NCI-H146 treated with DMSO at 0.1 percent for 48 hours (cell line): ENCODE data around the gene SLC38A8.

Experiments used
- DNase-seq: peaks from one replicate; lab custom pipeline; 2025; ENCODE audit not compliant: unreplicated experiment; lab: John Stamatoyannopoulos, UW

The SLC38A8 gene

DNA sequence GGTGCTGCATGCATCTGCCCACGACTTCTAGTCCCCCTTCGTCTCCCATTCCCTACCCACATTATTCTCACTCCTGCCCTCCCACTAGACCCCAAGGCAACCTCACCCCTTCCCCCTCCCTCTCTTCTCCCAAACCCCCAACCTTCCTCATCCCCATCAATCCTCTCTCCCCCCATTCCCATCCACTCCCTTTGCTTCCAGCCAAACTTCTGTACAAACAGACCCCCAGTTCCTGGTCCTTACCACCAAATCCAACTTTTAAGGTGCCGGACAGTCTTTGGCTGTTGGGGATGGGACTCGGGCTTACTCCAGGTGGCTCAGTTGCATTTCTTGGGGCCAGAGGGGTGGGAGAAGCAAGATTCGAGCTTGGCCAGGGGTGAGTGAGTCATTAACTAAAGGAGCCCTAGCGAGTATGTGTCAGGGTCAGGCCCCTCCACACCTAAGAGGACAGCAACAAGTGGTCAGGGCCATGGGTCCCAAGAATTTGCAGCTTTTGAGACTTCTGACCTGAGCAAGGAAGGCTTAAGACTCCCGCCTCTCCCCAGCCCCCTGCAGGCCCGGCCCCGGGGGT lies at the start of gene SLC38A8:
Gene SLC38A8, minus strand, starts transcription at position 488 of the 571 bp plus-strand sequence. CDS start 638 bp downstream, outside the sequence.
- DNase-seq: no peak

DNA sequence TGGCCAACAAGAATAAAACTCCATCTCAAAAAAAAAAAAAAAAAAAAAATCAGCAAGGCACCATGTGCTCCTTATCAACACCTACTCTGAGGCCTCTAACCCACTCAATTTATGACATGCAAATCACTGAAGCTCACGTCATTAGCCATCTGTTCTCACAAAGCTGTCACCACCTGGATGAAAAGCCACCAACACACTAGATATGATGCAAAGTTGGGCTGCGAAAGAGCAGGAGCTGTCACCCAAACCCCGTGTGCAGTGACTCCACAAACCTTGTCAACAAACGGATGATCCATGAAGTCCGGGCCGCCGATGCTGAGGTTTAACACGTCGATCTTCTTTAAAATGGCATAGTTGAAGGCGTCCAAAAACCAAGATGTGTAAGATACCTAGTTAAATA lies 48.9 kb upstream of the SLC38A8 start:
- DNase-seq: no peak

DNA sequence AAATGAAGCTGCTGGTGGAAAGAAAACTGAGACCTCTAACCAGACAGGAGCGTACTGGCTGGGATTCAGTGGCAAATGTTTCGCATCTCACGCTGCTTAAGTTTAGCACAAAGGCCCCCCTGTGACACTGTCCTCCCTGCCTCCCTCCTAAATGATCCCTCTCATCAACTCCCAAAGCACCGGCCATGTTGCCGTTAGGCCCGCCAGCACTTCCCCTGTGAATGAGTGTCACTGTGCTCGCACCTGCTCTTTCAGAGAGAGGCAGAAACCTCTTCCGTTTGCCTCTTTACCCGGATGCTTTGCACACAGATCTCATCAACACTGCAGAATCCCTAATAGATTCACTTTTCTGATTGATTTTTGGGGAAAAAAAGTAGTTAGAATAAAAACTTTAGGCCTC lies 47.6 kb upstream of the SLC38A8 start:
- DNase-seq: no peak

DNA sequence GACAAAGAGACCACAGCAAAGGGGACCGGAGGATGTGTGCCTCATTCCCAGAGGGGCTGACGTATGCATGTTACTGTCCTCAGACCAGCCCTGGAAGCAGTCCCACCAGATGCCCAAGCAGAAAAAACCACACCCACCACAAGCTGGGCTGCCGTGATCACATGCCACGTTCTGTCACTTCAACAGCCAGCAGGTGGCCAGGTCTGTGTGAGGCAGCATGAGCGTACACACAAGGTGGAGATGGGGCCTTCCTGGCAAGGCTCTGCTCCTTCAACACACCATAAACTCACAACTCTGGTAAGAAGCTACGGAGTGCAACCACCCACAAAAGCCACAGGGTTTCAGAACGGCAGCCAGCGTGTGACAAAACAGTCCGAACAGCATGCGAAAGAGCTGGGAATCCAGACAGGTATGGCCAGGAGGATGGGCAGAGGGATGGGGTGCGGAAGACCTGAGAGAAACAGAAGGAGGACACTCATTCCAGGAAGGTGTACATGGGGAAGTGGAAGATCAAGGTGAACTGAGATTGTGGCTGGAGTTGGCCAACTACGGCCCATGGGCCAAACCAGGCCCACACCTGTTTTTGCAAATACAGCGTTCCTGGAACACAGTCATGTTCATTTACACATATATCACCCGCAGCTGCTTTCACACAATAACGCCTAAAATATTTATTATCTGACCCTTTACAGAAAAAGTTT lies 46.2 kb upstream of the SLC38A8 start:
- no peak for DNase-seq

DNA sequence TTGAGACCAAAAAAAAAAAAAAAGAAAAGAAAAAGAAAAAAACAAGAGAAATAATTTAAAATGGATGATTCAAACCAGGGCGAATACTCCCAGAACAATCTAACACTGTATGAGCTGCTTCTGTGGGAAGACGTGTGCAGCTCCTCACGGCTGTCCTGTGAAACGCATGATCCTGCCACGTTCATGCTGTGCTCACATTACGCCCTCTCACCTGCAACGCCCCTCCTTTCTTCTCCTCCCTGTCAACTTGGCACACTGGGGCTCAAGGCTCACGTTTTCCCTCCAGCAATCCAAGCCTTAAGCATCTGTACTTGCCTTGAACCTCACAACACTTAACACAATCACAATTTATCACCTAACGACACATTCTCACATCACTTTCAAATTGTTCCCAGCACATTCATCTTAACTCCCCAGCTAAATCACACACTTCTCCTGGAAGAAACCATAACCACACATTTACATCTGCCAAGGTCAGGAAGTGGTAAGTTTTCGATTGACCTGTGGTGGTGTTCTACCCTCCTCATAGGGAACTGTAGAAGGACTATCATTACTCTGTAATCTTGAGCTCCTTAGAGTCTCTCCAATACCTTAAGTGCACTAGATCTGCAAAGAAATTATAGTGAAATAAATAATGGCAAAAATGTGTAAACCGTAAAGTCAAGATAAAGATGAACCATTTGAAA lies 45.0 kb upstream of the SLC38A8 start:
- DNase-seq: no peak

DNA sequence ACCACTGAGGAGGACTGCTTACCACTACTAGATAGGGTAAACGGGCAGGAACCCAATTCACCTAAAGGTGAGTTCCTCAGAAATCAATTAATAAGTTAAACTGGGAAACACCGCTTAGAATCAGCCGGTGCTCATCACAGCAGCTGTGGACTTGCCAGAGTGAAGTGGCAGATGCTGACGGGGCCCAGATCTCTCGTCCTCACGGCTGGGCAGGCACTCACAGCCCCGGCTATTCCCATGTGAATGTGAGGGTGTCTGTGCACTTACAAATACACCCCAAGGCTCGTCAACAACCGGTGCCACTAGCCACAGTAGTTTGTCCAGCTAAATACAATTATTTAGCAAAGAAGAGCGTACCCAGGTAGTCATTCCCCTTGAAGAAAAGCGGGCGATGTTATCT lies 44.4 kb upstream of the SLC38A8 start:
- no peak for DNase-seq

DNA sequence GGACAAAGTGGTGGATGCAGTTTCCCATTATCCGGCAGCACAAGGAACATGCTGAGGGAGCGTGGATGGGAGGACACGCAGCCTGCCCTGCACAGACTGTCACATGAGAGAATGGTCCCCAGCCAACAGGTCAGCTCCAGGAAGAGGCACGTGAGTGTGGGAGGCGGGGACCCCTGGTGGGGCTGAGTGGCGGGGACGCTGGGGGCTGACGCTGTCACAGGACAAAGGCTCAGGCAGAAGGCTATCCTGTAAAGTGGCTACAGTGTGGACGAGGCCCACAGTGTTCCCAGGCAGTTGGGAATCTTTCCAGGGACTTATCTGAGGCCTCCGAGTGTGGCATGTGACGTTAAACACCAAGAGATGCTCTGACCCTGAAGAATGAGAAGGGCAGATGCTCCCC lies 43.7 kb upstream of the SLC38A8 start:
- no peak for DNase-seq

DNA sequence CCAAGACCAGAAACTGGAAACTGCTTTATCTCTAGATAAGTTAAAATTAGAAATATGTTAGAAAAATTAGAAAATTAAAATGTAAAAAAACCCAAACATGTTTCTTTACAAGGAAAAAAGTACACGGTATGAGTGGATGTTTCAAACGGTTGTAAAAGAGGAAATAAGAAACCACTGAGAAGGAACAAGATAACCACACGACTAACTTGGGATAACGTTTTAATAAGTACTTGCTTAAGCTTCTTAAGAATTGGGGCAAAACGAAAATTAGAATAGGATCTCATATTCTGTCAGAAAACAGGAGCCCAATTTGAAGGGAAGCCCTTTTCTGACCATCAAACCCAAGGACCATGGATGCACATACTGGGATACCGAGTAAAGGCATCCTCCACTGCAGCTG lies 43.2 kb upstream of the SLC38A8 start:
- DNase-seq: no peak

DNA sequence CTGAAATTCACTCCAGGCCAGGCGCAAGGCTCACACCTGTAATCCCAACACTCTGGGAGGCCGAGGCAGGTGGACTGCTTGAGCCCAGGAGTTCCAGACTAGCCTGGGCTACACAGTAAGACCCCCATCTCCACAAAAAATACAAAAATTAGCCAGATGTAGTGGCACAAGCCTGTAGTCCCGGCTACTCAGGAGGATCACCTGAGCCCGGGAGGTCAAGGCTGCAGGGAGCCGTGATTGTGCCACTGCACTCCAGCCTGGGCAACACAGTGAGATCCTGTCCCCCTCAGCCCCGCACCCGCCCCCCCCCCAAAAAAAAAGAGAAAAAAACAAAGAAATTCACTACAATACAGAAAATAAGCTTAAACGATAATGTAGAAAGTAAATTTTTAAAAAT lies 42.7 kb upstream of the SLC38A8 start:
- DNase-seq: no peak

DNA sequence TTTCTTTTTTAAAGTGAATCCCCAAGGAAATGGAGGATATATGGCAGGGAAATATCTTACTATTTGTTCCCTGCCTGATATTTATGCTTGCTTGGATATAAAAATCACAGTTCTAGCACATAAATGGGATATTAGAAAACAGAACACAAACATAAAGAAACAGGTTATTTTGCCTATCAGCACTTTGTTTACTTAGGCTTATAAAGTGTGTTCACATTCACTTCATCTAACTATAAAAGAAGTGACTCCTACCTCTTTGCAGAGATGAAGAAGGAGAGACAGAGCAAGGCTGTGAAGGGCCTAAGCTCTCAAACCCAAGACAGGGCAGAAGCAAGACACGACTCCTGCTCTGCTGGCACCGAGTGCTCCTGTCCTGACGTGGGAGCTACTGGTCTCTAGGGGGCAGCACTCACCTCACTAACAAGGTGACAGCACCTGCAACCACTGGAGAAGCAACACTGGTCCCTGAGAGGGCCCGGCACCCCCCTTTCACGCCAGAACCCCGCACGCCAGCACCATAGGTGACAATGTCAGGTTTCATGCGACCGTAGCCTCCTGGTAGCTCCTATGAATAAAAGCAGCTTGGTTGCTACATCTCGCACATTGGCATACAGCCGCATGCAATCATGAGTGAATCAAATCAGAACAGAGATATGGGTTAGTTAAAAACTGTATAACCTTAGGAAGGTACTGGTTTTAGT lies 42.1 kb upstream of the SLC38A8 start:
- peak; percentile 16 for DNase-seq

DNA sequence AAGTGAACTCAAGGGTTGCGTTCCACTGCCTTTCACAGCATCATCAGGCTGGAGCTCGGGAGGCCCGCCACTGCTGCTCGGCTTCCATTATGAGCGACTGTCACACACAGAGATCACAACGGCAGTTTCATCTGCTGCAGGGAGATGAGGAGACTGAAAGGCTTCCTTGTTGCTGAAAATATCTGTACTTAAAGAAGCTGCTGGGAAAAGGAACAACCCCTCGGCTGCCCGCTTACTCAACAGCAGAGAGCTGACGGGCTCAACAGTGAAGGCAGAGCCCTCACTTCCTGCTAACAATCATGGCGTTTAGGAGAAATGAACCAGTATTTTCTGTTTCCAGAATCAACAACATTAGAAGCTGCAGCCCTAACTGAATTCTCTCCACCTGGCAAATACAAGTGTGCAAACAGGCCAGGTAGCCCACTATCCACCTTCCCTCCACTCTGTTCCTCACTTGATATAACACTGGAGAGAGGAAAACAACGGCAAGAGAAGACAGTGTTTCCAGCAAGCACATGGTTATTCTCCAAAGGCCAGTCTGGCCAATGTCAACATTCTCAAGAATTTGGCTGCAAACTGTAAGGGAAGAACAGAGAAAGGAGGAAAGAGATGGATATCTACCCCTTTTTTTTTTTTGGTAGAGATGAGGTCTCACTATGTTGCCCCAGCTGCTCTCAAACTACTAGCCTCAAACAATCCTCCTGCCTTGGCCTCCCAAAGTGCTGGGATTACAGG lies 40.4 kb upstream of the SLC38A8 start:
- DNase-seq: no peak

DNA sequence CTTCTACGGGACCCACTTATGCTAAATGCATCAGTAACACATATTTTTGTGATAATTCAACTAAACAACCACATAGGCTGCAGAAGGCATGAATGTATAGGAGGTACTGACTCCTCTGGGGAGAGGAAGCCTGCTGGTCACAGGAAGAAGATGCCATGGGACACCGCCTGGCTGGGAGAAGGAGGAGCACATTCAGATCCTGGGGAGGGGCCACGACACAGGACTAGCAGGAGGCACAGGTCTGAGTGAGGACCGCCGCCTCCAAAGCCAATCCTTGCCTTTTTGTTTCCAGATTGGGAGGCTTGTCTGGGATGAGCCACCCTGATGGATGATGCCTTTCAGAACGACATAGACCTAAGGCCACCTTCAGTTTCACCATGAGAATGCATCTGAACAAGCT lies 39.5 kb upstream of the SLC38A8 start:
- no peak for DNase-seq

DNA sequence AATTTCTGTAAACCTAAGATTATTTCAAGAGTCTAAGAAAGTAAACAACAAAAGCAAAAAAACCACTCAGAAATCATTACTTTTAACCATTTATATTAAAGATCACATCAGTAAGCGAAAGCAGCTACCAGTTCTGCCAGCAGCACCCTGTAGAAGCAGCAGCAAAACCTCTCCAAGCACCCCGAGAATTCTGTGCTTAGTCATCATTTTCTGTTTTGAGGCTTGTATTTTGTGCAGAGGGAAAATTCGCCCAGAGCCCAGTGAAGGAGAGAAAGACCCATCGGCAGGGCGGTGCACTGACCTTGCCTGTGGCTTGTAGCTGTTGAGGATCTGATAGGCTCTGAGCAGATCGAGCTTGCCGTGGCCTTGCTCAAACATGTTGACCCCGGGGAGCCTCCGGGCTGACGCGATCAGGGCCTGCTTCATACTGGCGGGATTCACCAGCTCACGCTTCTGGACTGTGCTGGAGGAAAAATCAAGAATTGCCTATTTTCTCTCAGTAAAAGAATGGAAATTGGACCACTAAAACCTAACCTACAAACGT lies 38.9 kb upstream of the SLC38A8 start:
- no peak for DNase-seq

DNA sequence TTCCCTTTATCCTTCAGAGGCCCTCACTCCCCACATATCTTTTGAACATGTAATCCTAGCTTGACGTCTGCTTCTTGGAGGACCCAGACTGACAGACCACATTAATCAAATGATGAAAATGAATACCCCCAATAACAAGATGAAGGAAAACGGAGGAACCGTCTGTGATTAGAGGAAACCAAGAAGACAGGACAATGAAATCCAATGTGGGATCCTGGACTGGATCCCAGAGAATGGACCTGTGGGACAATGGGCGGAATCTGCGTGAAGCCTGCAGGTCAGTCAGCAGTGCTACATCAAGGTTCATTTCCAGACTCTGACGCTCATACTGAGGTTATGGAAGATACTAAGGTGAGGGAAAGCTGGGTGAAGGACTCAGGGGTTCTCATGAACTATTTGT lies 38.2 kb upstream of the SLC38A8 start:
- no peak for DNase-seq

DNA sequence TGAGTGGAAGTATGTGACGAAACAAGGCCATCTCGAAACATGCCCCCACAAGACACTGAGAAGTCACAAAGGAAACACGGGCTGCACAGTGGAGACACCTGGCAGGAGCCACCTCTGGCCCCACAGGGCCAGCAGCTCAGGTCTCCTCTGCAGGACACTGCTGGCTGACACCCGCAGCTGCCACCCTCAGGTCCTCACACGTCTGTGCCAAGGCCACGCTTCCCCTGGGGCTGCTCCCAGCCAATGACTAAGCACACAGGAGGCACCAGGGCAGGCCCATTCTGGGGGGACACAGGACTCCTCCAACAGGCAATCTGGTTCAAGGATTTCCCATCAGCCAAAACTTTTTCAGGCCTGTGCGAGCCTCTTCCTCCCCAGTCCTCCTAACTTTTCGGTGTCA lies 37.8 kb upstream of the SLC38A8 start:
- DNase-seq: no peak

DNA sequence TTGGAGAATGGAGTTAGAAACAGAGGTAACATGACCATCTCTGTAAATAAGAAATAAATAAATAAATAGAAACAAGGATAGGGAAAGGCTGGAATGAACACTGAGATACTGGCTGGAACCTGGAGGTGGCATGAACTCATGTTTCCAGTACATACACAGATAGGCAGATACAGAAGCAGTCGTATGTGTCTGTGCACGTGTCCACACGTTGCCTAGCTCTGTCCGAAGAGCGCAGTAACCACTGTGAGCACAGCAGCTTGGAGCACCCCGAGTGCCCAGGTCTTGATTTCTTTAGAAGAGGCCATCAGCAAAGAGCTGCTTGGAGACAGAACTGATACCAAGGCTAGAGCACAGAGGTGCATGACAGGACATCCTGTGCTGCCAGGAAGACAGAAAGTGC lies 37.1 kb upstream of the SLC38A8 start:
- DNase-seq: no peak

DNA sequence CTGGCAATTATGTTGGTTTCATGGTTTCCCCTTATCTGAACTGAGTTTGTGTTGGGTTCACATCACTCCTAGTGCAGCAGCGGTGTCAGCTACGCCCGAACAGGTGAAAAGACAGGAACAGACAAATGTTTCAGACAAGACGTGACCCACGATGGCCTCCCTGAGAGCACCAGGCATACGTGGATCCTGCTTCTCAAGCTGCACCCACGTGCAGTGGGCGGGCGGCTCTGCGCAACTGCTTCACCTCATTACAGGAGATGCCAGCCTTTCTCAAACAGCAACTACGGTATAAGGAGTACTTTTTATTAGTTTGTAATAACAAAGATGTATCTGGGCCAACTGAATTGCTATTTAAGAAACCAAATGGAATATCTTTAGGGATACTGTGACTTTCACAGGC lies 32.8 kb upstream of the SLC38A8 start:
- DNase-seq: no peak

DNA sequence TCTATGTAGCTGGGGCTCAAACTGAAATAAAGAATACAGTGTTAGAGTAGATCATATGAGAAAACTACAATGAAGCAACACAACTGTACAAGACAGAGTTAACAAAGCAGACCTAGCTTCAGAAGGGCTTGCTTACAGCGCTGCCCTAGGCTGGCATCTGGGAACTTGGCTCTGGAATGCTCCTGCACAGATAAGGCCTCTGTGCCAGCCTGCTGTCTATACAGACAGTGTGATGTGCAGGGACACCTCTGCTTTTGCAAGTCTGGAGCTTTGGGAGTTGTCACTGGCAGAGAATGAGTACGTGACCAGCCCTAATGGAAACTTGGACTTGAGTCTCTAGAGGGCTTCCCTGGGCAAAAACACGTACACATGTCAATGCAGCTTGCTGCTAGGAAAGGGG lies 32.1 kb upstream of the SLC38A8 start:
- DNase-seq: no peak

DNA sequence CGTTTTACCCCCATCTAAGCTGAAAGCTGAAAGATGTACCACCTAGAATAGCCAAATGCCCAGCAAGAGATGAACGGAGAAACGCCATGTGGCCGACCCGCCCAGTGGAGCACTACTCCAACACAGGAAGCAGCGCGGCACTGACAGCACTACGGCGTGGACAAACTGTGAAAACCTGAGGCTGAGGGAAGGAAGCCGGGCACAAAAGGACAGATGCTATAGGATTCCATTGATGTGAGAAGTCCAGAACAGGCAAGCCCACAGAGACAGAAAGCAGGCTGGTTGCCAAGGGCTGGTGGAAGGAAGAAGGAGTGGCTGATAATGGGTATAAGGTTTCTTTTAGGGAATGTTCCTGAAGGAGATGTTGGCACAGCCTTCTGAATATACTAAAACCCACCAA lies 29.4 kb upstream of the SLC38A8 start:
- no peak for DNase-seq

DNA sequence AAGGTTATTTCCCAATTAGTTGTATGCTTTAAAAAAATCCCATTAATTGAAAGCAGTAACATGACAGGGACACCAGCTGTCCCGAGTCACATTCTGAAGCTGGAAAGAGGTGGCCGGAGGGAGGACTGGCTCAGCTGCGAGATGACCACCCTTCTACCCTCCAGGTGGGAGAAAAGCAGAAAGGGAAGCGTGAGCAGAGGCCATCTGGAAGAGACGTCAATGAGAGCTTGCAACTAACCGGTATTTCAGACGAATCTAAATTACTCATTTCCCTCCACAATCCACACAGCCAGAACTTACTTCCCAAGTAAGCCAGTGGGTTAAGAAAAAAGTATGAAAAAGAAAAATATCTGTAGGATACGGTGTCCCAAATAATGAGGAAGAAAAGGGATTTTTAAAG lies 28.5 kb upstream of the SLC38A8 start:
- DNase-seq: no peak

DNA sequence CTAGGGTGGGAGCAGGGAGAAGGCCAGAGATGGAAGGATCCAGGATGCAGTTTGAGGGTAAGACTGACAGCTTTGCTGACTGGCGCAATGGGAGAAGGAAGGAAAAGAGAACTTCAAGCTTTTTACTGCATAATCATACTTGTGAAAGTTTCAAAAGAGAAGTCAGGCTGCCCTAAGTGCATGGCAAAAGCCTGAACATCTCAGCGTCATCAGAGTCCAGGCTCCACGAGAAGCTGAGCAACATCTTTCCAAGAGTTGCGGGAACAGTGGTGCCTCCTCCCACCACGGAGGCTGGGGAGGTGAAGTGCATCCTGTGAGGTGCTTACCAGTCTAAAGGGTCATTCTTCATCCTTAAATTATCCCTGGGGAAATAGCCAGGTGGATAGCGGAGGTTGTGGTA lies 26.9 kb upstream of the SLC38A8 start:
- no peak for DNase-seq
